ENCODE results near the gene SOAT2.

Gene SOAT2

DNA sequence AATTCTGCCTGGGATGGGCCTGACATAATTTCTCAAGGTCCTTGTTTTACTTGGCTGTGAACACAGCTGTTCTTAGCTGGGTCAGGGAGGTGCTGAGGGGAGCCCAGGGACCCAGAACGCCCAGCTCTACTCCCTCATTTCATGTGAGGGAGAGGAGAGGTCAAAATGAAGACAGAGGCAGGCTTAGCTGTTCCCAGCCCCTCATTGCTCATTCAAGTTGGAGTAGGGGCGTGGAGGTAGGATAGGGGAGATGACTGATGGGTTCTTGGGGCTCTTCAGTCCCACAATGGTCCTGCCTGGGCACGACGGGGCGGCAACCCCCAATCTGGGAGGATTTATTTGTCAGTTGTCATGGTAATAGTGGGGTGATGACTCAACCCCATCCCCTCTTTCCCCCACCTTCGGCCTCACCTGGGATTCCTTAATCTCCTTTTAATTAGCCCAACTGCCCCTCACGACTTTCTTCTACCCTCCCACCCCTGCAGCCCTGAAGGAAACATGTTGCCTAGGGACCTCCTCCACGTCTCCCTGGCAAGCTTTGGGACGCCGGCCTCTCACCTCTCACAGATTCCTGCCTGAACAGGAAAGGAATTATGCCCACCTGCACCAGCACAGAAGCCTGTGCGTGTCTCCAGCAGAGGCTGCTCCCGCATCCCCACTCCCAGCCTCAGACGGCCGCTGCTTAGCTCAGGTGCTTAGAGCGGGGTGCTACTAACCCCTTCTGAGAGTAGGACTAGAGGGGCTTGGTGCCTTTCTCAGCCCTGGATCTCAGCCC, 34.3 kb upstream of the SOAT2 start:
- no peak overlapping the region for H3K4me3 ChIP-seq (ENCODE audit: low read depth, low read length)
- DNase-seq (ENCODE audit: low read depth), result no peak
- TF ChIP-seq, protein P1, sequence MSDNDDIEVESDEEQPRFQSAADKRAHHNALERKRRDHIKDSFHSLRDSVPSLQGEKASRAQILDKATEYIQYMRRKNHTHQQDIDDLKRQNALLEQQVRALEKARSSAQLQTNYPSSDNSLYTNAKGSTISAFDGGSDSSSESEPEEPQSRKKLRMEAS (IDR thresholded peaks at IDR 0.05; ENCODE audit: low read depth, low read length), result no peak

DNA sequence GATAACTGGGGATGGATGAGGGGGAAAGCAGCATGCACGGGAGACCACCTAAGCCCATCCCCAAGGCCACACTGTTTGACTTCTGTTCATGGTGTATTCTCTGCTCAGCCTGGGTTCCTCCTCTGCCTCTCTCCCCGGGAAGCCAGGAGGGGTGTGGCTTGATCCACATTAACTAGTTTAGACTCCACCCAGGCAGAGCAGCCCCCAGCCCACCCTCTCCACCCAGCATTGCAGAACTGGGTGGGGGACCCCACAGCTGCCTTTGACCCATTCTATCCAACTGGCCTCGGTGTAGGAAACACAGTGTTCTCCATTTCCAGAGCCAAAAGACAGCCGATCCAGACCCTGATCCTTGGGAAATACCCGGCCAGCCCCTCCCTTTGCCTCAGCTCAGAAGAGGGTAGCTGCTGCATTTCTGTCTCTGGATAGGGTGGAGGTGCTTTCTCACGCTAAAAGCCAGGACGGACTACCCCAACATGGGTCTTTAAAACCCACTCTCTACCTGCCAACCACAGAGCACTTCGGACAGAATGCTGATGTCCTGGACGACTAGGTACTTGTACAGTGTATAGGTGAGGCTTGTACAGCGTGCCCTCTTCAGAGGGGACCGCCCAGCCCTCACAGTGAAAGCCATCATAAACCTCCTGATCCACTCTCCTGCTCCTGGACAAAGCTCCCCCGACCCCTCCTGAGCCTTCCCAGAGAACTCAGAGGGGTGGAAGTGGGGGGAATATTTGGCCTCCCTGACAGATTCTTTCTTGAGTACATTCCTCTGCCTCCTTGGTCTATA, 33.5 kb upstream of the SOAT2 start:
- H3K4me3 ChIP-seq (ENCODE audit: low read depth, low read length), result no peak overlapping the region
- TF ChIP-seq POLR2A (IDR thresholded peaks at IDR 0.05; ENCODE audit: extremely low read depth, insufficient read length) (no peak), MYC (IDR thresholded peaks at IDR 0.05; ENCODE audit: low read depth, low read length) (no peak)
- TF ChIP-seq, protein P2, sequence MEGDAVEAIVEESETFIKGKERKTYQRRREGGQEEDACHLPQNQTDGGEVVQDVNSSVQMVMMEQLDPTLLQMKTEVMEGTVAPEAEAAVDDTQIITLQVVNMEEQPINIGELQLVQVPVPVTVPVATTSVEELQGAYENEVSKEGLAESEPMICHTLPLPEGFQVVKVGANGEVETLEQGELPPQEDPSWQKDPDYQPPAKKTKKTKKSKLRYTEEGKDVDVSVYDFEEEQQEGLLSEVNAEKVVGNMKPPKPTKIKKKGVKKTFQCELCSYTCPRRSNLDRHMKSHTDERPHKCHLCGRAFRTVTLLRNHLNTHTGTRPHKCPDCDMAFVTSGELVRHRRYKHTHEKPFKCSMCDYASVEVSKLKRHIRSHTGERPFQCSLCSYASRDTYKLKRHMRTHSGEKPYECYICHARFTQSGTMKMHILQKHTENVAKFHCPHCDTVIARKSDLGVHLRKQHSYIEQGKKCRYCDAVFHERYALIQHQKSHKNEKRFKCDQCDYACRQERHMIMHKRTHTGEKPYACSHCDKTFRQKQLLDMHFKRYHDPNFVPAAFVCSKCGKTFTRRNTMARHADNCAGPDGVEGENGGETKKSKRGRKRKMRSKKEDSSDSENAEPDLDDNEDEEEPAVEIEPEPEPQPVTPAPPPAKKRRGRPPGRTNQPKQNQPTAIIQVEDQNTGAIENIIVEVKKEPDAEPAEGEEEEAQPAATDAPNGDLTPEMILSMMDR (IDR thresholded peaks at IDR 0.05; ENCODE audit: low read depth, low read length), result no peak
- TF ChIP-seq, protein P1 (IDR thresholded peaks at IDR 0.05; ENCODE audit: low read depth, low read length), result no peak
- DNase-seq (ENCODE audit: low read depth), result no peak

DNA sequence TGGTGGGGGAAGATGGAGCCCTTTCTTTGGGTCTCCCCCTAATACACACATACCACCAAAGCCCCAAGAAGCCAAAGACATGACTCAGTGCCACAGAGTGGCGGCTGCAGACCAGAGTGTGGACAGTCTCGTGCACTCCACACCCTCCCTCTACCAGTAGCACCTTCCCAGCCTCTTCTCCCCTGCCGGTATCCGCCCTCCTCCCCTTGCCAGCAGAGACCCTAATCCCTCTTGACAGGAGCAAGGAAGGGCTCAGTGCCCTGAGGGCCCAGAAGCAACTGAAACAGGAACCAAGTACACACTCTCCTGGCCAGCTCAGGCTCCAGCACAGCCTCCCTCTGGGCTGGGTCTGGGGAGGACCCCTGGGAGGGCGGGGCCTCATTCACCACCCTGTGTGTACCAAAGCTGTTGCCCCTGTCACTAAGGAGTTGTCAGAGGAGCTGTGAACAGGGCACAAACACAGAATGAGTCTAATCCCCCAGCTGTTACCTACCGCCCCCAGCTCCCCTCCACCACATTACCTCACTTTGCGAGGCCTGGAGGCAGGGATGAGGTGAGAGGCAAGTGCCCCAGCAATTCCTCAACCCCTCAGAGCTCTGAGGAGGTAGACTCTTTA, 32.3 kb upstream of the SOAT2 start:
- no peak overlapping the region for H3K4me3 ChIP-seq (ENCODE audit: low read depth, low read length)
- DNase-seq (ENCODE audit: low read depth), result peak; percentile 40

DNA sequence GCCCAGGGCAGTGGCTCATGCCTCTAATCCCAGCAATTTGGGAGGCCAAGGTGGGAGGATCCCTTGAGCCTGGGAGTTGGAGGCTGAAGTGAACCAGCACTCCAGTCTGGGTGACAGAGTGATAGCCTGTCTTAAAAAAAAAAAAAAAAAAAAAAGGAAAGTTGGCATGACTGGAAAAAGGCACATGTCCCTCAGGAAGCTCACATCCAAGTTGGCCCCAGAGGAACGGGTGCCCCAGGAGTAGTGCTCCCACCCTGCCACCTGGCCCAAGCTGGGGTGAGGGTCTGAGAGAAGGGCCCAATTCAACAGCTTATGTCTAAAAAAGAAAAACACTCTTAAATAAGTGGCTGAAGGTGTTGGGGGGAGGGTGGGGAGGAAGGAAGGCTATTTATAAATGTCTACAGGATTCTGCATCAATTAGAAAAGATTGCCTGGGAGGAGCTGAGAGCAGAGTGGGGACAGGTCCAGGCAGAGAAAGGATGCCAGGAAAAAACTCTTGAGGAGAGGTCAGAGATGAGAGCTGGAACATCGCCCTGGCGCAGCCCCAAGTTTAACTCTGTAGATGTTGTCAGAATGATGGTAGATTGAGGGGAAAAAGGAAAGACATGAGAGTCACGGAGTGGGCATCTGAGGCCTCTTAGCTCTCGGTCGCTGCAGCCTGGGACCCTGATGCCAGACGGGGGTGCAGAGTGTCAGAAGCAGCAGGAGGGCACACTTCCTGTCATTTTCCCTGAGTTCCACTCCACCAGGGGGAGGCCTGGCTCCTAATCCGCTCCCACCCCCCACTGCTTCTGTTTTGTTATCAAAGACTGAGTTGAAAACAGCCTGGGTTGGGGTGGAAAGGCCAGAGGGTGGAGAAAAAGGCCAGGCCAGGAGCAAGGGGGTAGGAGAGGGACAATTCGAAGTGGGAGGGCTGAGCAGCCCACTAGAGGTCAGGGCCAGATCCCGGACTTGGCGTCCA, 31.4 kb upstream of the SOAT2 start:
- TF ChIP-seq, protein P2 (IDR thresholded peaks at IDR 0.05; ENCODE audit: low read depth, low read length), result no peak
- TF ChIP-seq, protein P1 (IDR thresholded peaks at IDR 0.05; ENCODE audit: low read depth, low read length), result no peak
- TF ChIP-seq POLR2A (IDR thresholded peaks at IDR 0.05; ENCODE audit: extremely low read depth, insufficient read length), result no peak
- TF ChIP-seq MYC (IDR thresholded peaks at IDR 0.05; ENCODE audit: low read depth, low read length), result no peak
- DNase-seq (ENCODE audit: low read depth), result no peak

More for the DNA sequence above, 32.3 kb upstream of the SOAT2 start:
- TF ChIP-seq, protein P1 (IDR thresholded peaks at IDR 0.05; ENCODE audit: low read depth, low read length), result no peak
- no peak for TF ChIP-seq MYC (IDR thresholded peaks at IDR 0.05; ENCODE audit: low read depth, low read length)
- TF ChIP-seq, protein P2 (IDR thresholded peaks at IDR 0.05; ENCODE audit: low read depth, low read length), result no peak

DNA sequence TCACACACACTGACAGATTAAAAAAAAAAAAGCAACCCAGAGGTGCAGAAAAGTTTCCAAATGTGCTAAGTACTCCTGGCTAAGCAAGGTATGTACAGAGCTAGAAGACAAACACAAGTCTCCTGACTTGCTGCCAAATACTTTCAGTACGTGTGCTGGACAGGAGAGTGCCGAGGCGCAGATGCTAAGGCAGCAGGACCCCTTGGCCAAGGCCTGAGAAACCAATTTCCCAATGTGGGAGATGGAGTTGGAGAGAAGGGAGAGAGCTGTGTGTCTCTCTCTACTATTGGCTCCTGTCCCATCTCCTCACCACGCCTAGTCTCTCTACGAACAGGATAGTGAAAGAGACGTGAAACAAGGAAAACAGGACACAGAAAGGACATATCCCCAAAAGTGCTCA, 29.4 kb upstream of the SOAT2 start:
- no peak overlapping the region for H3K4me3 ChIP-seq (ENCODE audit: low read depth, low read length)
- TF ChIP-seq, protein P2 (IDR thresholded peaks at IDR 0.05; ENCODE audit: low read depth, low read length), result no peak
- TF ChIP-seq, protein P1 (IDR thresholded peaks at IDR 0.05; ENCODE audit: low read depth, low read length), result no peak
- TF ChIP-seq POLR2A (IDR thresholded peaks at IDR 0.05; ENCODE audit: extremely low read depth, insufficient read length), result no peak
- no peak for DNase-seq (ENCODE audit: low read depth)

More for the DNA sequence above, 31.4 kb upstream of the SOAT2 start:
- no peak overlapping the region for H3K4me3 ChIP-seq (ENCODE audit: low read depth, low read length)
